HG03280 (cell line): ENCODE data around the gene TOR4A.

ENCODE experiments used
- ATAC-seq: cut with Tn5 transposase; IDR thresholded peaks from one replicate; pipeline ENCODE4 v1.9.1; 2021; ENCODE audit warnings: mild to moderate bottlenecking, moderate library complexity; ENCODE audit not compliant: unreplicated experiment

The TOR4A gene

GRCh38 chr9:137331929-137332328, 54.4 kb downstream of the TOR4A start:
- no peak for ATAC-seq
